NCI-H510A treated with DMSO at 0.1 percent for 48 hours (cell line): Measurements from ENCODE around the gene SEMA4D.

ENCODE experiments used
- DNase-seq: peaks from one replicate; lab custom pipeline; 2025; lab: John Stamatoyannopoulos, UW

SEMA4D gene, protein sequence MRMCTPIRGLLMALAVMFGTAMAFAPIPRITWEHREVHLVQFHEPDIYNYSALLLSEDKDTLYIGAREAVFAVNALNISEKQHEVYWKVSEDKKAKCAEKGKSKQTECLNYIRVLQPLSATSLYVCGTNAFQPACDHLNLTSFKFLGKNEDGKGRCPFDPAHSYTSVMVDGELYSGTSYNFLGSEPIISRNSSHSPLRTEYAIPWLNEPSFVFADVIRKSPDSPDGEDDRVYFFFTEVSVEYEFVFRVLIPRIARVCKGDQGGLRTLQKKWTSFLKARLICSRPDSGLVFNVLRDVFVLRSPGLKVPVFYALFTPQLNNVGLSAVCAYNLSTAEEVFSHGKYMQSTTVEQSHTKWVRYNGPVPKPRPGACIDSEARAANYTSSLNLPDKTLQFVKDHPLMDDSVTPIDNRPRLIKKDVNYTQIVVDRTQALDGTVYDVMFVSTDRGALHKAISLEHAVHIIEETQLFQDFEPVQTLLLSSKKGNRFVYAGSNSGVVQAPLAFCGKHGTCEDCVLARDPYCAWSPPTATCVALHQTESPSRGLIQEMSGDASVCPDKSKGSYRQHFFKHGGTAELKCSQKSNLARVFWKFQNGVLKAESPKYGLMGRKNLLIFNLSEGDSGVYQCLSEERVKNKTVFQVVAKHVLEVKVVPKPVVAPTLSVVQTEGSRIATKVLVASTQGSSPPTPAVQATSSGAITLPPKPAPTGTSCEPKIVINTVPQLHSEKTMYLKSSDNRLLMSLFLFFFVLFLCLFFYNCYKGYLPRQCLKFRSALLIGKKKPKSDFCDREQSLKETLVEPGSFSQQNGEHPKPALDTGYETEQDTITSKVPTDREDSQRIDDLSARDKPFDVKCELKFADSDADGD

GRCh38 chr9:89497978-89498851 is at the start of gene SEMA4D:
SEMA4D (minus strand) TSS chr9:89498113; CDS start chr9:89405456, 92,657 bp downstream.
- peak; percentile 32 for DNase-seq

- DNase-seq = no peak
Measured at GRCh38 chr9:89547000-89547399, 49.1 kb upstream of the SEMA4D start.

DNA sequence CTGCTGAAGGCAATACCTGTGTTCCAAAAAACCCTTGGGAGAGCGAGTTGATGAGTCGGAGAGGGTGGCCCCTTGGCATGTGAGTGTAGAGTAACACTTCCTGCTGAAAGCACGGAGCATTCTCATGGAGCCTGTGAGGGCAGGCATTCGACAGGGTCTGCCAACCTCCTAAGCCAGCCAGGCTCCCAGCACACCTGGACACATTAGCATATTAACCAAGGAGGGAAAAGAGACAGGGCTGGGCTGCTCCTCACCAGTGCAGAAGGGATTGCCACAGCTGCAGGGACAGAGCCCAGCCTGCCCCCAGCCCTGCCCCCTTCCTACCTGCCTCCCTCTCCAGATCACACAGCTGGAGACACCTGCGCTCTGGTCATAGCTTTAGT is 46.4 kb upstream of the SEMA4D start:
- peak; percentile 82 for DNase-seq

- DNase-seq = no peak
Measured at GRCh38 chr9:89543621-89544278, 45.8 kb upstream of the SEMA4D start.

DNA sequence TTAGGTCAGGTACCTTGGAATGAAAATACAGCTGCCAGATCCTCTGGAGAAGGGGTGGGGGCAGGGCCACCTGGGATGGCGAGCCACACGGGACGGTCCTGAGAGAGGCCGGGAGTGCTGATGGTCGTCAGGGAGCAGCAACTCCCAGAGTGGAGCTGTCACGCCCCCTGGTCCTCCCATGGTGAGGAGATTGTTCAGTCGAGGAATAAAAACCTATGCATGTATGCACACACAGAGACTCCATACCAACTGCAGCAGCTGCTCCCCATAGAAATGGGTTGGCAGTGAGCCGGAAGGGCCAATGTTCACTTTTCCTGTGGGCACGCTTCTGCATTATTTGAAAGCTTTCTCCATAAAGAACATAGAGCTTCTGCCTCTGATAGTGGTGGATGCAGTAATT is 45.2 kb upstream of the SEMA4D start:
- DNase-seq = no peak

DNA sequence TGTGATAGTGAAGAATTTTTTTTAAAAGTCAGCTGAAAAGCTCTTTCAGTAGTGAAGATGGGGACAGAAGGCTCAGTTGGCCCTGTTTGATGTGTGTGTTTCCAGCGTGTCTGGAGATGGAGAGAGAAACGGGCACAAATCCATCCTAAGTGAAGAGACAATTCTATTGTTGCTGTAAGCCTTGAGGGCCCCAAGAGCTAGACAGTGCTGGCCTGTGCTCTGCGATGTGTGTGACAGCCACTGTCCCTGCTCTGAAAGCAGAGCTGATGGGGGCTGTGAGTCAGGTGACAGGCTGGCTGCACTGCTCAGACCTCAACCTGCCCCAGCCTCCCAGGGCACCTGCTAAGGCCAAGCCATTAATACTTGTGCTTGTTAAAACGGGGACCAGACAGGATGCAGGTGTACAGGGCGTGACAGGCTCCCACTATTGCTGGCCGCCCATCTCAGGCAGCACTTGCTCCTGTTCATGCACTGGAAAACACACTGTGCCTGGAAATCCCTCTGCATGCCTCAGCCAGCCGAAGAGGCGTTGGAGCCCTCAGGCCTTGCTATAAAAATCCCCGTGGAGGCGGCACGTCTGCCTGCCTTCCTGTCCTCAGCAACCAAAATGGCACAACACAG is 44.6 kb upstream of the SEMA4D start:
- peak; percentile 26 for DNase-seq

DNA sequence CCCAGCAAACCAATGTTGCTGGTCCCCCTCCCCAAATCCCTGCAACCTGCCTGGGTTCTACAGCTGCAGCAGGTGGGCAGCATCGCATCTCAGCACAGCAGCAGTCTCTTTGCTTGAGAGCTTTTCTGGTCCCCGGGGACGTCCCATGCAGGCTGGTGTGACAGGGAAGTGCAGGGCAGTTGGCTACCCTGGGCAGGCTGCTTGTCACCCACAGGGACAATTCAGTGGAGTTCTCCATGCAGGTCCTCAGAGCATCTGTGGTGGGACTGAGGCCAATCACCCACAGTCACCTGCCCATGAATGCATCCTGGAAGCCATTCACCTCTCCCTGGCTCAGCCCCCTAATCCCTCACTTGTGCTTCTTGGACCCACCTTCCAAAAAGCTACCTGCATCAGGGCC is 43.9 kb upstream of the SEMA4D start:
- DNase-seq = no peak

- no peak for DNase-seq
Measured at GRCh38 chr9:89539374-89539773, 41.5 kb upstream of the SEMA4D start.

DNA sequence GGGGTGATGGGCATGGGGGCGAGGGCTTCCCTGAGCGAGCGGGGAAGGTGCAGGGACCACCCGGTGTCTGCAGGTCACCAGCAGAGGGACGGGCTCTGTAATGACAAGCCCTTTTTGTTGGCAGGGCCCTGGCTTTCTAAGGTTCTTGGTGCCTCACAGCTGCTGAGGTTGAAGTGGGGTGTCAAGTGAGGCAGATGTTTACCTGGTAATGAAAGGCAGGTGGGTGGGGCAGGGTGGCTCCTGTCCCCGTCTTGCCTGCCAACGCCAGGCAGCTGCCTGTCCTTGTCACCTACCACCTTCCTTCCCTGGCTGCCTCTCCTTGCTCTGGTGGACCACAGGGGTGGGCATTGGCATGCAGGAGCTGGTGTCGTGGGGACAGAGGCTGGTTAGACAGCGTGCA is 41.0 kb upstream of the SEMA4D start:
- DNase-seq = peak; percentile 90

GRCh38 chr9:89537166-89537565 is 39.3 kb upstream of the SEMA4D start:
- DNase-seq = no peak

GRCh38 chr9:89536600-89536999 is 38.7 kb upstream of the SEMA4D start:
- DNase-seq = no peak

DNA sequence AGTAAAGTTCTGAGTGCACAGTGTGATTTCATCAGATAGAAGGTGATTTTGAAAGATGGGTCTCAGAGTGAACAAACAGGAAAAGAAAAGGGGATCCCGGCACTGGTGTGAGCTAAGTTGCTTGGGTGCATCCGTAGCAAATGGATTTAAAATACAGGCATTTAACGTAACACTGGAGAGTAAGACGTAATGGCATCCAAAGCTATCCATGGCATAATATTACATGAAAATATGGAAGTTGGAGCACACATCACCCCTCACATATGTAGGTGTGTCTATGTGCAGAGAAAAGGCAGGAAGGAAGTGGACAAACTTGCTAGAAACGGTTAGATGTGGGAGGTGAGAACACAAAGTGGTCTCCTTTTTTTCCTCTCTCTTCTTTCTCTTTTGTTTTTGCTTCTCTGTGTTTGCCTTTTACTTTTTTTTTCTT is 38.2 kb upstream of the SEMA4D start:
- no peak for DNase-seq

- DNase-seq = no peak
Measured at GRCh38 chr9:89535461-89535860, 37.5 kb upstream of the SEMA4D start.

GRCh38 chr9:89534515-89535287 is 36.8 kb upstream of the SEMA4D start:
- DNase-seq = no peak

DNA sequence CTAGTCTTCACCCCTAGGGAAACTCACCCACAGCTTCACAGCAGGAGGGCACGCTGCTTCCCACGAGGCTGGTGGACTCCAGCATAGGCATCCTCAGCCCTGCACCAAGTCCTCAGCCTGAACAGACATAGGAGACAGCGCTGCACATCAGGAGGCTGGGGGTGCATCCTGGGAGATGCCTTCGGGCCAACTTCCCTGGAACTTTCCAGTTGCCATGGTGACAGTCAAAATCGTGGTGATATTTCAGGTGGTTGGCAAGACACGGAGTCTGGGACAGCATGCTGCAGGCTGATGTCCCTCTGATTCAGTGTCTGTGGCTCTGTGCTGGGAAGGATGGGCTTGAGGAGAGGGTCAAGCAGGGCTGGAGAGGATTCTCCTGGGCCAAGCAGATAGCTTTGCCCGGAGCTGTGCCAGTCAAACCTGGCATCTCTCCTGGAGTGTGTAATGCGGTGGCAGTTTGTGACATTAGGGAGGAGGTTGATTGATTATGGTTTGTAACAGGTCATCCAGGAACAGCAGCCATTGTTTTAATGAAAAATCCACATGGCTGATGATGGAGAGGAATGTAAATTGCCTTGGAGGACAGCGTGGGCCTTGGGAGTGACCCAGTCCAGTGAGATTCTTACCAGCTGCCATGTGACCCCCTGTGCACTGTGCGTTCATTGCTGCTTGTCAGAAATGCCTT is 35.6 kb upstream of the SEMA4D start:
- DNase-seq = no peak

DNA sequence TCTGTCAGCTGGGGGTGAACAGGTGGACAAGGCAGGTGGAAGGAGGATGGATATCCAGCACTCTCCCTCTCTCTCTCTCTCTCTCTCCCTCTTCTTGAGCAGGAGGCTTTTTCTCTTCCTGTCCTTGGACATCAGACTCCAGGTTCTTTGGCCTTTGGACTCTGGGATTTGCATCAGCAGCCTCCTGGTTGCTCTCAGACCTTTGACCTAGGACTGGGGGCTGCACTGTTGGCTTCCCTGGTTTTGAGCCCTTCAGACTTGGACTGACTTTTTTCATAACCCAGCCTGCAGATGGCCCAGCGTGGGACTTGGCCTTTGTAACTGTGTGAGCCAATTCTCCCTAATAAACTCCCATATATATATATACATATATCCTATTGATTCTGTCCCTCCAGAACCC is 35.0 kb upstream of the SEMA4D start:
- DNase-seq = no peak

DNA sequence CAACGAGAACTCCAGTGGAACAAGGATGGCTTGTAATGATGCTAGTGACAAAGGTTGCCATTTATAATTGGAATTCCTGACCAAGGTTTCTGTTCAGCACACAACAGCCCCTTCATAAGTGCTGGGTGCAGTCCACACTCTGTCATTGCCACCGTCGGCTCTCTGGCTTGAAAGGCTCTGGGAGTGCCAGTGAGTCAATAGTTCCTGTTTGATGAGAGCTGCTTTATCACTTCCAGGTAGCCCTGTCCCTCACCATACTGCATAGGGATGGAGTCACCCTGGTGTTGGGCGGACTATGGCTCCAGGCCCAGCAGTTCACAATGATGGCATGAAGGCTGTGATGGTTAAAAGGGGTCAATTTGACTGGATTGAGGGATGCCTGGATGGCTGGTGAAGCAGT is 34.6 kb upstream of the SEMA4D start:
- DNase-seq = no peak

DNA sequence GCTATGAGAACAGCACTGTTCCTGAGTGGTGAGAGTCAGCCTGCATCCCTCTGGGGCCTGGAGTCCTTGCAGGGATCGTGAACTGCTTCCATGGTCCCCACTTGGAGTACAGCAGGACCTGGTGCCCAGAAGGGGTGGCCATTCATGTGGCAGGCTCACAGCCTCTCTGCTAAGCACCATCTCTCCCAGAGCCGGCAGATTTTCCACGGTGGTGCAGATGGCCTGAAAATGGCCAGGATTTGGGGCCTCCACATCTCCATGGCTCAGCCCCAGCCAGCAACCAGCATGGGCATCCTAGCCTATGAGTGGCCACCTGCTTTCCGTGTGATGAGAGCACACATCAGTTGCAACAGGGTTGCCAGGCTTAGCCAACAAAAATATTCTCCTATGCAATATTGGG is 33.9 kb upstream of the SEMA4D start:
- no peak for DNase-seq

GRCh38 chr9:89530726-89531125 is 32.8 kb upstream of the SEMA4D start:
- DNase-seq = no peak
